Measurements from ENCODE around the gene TTC32. TPM values are rescaled to one million over a fixed set of nuclear protein-coding genes. Genes with fewer than 3 reads are reported as not detected.
A peak's percentile ranks its signal among the peaks of the same experiment; 100 is the strongest.

The TTC32 gene
- total RNA-seq, 2 donors from 2014 or later = 39.2 to 39.4 TPM

DNA sequence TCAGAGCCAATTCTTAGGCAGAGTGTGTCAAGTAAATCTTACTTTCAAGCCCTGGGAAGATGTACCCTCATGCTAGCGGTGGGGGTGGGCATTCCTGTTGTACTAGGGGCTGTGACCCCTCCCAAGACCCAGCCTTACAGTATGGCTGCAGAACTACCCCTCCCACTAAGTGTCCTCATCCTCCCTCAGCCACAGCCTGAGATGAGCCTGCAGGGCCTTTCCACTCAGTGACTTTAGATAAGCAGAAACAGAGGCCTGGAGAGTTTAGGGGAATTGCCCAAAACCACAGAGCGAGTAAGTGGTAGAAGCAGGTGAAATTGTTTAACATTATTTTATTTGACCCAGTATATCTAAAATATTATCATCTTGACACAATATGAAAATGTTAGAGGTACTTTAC lies 36.6 kb downstream of the TTC32 start:
- Mint-ChIP-seq H3K27ac (no peak overlapping the region), H3K9me3 (no peaks in the 10 kb centered on the region), H3K36me3 (ENCODE audit: insufficient read depth in 2 of 2) (no peaks in the 10 kb centered on the region), H3K4me1 (ENCODE audit: low read depth) (peaks cover 42% of the 10 kb centered on the region), H3K27me3 (ENCODE audit: low read depth) (no peaks in the 10 kb centered on the region), H3K4me3 (no peak overlapping the region)
- peak in 1 of 2 donors; percentile 18 for DNase-seq
- no peak for ATAC-seq (replicated peaks in 1 of 2)

DNA sequence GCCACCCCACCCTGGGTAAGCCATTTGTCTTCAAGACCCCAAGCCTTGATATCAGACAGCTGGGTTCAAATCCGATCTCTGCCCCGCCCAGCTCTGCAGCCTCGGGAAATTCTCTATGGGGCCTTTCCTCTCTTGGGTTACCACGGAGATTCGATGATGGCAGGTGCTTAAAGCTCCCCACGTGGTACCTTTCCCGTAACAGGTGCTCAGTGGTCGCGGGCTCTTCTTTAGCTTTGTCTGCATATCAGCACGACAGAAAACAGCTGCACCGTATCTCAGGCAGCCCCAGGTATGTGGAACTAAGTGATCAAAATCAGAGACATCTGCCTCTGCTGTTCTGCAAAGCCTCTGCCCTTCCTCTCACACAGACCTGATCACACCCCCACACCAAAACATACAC lies 37.4 kb downstream of the TTC32 start:
- Mint-ChIP-seq H3K9me3 (no peaks in the 10 kb centered on the region), H3K27ac (no peak overlapping the region), H3K4me1 (ENCODE audit: low read depth) (peaks cover 36% of the 10 kb centered on the region), H3K4me3 (no peak overlapping the region), H3K27me3 (ENCODE audit: low read depth) (no peaks in the 10 kb centered on the region), H3K36me3 (ENCODE audit: insufficient read depth in 2 of 2) (no peaks in the 10 kb centered on the region)
- DNase-seq = no peak
- no peak for ATAC-seq (replicated peaks in 1 of 2)

DNA sequence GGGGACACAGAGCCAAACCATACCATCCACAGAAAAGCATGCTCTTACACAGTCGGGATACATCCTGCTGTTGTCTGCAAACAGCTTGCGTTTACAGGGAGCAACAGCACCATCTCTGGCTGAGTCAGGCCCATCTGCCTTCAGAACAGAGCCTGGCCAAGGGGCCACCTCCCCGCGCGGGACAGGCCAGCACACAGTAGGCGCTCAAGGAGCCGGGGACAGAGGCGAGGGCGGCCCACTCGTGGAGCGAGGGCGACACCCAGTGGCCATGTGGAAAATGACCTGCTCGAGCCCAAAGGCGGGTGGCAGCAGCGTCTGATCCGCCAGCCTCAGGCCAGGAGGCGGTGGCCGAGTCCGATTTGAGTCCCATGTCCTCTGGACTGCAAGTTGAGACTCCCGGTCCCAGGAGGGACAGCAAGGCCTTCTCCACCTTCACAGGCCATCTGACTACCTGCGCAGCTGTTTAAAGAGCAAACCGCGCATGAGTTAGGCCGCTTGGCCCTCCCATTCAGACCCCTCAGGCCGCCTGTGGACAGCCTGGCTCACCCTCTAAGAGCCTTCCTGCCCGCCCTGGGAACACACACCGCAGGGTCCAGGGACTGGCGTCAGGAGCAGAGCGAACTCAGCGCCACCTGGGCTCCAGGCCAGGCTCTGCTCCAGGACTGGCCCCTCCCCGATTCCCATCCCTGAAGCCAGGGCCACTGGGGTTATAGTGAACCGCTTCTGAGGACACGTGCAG lies 38.3 kb downstream of the TTC32 start:
- ATAC-seq (replicated peaks in 1 of 2) = peak; percentile 86 to 89
- Mint-ChIP-seq H3K27me3 (ENCODE audit: low read depth) (no peaks in the 10 kb centered on the region), H3K9me3 (no peaks in the 10 kb centered on the region), H3K36me3 (ENCODE audit: insufficient read depth in 2 of 2) (no peaks in the 10 kb centered on the region), H3K4me1 (ENCODE audit: low read depth) (peaks cover 29% of the 10 kb centered on the region), H3K4me3 (no peak overlapping the region), H3K27ac (no peak overlapping the region)
- peak; percentile 70 to 77 for DNase-seq

DNA sequence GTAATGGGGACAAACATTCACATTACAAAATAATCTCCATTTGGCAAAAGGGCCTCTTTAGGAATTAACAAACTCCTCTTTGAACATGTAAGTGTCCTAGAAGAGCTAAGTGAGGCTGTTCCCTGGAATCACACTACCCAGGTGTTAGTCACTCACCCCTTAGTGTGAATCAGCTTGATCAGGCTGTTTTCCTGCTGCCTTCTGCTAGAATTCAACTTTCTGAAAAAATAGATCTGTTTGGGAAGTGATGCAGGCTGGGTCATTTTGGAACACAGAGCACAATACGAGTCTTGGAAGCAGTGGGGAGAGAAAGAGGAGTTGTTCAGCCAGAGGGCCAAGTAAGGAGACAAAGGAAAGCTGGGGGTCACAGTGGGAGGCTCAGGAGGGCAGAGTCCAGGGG lies 40.0 kb downstream of the TTC32 start:
- Mint-ChIP-seq H3K27me3 (ENCODE audit: low read depth) (peaks cover 6% of the 10 kb centered on the region), H3K36me3 (ENCODE audit: insufficient read depth in 2 of 2) (no peaks in the 10 kb centered on the region), H3K9me3 (no peaks in the 10 kb centered on the region), H3K4me1 (ENCODE audit: low read depth) (peaks cover 16% of the 10 kb centered on the region), H3K27ac (no peak overlapping the region), H3K4me3 (no peak overlapping the region)
- DNase-seq (no peak), ATAC-seq (replicated peaks in 1 of 2) (no peak)

- DNase-seq = no peak
- Mint-ChIP-seq H3K4me1 (ENCODE audit: low read depth) (peaks cover 12% of the 10 kb centered on the region), H3K27me3 (ENCODE audit: low read depth) (peaks cover 8% of the 10 kb centered on the region), H3K36me3 (ENCODE audit: insufficient read depth in 2 of 2) (no peaks in the 10 kb centered on the region), H3K9me3 (no peaks in the 10 kb centered on the region), H3K27ac (no peak overlapping the region), H3K4me3 (no peak overlapping the region)
- ATAC-seq (replicated peaks in 1 of 2) = no peak
Measured at GRCh38 chr2:19860022-19860421, 41.8 kb downstream of the TTC32 start.

- Mint-ChIP-seq H3K27me3 (ENCODE audit: low read depth) (peaks cover 8% of the 10 kb centered on the region), H3K4me1 (ENCODE audit: low read depth) (peaks cover 7% of the 10 kb centered on the region), H3K27ac (no peak overlapping the region), H3K4me3 (no peak overlapping the region), H3K36me3 (ENCODE audit: insufficient read depth in 2 of 2) (no peaks in the 10 kb centered on the region), H3K9me3 (no peaks in the 10 kb centered on the region)
- ATAC-seq (replicated peaks in 1 of 2) (no peak), DNase-seq (no peak)
Measured at GRCh38 chr2:19859565-19859964, 42.2 kb downstream of the TTC32 start.

DNA sequence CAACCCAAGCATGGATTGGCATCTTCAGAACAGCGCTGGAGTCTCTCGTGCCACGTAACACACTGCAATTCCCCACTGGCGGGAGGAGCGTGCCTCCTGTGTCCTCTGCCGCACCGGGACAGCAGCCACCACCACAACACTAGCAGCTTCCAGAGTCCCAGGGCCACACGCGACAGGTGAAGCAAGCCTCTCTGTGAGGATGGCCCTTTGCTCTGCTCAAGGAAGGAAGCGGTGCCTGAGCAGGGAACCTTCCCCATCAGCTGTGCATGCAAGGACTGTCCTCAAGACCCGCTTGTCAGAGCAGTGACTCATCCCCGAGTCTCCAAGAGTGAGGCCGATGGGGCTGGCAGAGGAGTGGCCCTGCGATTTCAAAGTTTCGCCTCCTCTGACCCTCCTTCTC lies 44.0 kb downstream of the TTC32 start:
- DNase-seq (no peak), ATAC-seq (replicated peaks in 1 of 2) (no peak)
- Mint-ChIP-seq H3K27me3 (ENCODE audit: low read depth) (peaks cover 8% of the 10 kb centered on the region), H3K4me3 (no peak overlapping the region), H3K4me1 (ENCODE audit: low read depth) (no peaks in the 10 kb centered on the region), H3K36me3 (ENCODE audit: insufficient read depth in 2 of 2) (no peaks in the 10 kb centered on the region), H3K27ac (no peak overlapping the region), H3K9me3 (no peaks in the 10 kb centered on the region)

DNA sequence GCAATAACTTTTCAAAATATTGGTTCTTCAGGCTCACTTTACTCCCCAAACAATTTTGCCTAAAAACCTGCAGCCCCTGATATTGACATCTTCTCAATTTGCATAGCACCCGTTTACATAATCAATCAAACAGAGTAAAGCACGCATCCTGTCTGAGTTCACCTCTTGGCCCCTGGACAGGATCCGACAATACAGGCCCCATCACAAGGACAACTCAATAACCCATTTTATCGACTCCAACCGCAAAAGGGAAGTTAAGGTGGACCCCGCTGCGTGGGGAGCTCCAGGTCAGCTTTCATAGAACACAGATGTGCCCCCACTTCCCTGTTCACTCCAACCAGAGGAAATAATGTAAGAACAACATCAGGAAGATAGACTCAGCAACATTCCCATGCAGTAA lies 44.7 kb downstream of the TTC32 start:
- Mint-ChIP-seq H3K4me3 (no peak overlapping the region), H3K27me3 (ENCODE audit: low read depth) (peaks cover 8% of the 10 kb centered on the region), H3K4me1 (ENCODE audit: low read depth) (no peaks in the 10 kb centered on the region), H3K27ac (no peak overlapping the region), H3K36me3 (ENCODE audit: insufficient read depth in 2 of 2) (no peaks in the 10 kb centered on the region), H3K9me3 (no peaks in the 10 kb centered on the region)
- ATAC-seq (replicated peaks in 1 of 2) (no peak), DNase-seq (no peak)

DNA sequence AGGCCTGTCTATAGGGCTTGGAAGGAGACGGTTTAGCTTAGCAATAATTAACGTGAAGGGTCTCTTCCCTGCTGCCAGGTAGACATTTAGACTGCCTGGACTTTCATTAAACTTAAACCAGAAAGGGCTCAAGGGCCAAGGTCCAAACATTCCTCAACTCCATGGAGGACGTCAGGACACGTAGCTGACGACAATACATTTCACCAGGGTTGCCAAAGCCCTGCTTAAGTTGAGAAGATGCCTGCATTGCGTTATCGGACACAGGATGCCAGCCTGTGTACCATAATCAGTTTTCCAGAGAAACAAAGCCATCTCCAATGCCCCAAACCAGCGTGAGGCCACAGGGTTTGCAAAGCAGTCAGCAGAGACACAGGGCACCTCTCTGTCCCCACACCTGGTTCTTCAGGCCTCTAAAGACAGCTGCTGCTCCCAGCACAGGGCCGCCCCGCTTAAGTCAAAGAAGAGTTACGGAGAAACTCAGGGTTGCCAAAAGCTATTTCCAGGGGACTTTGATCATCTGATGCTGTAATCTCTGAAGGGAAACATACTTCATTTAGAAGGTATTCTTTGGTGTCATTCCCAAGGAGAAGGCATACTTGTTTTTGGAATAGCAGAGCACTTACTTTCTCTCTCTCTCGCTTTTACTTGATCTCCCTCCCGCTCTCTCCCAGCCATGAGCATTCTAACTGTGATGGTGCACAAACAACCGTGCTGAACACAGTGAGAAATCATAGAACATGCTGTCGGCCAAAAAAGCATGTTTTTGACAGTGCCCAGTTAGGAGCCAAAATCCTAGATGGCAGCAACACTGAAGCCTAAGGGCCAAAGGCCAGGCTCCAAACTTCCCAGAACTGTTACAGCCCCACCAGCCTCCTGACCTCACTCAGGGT lies 46.0 kb downstream of the TTC32 start:
- Mint-ChIP-seq H3K27ac (no peak overlapping the region), H3K36me3 (ENCODE audit: insufficient read depth in 2 of 2) (no peaks in the 10 kb centered on the region), H3K4me3 (no peak overlapping the region), H3K9me3 (no peaks in the 10 kb centered on the region), H3K4me1 (ENCODE audit: low read depth) (no peaks in the 10 kb centered on the region), H3K27me3 (ENCODE audit: low read depth) (peaks cover 8% of the 10 kb centered on the region)
- DNase-seq (no peak), ATAC-seq (replicated peaks in 1 of 2) (no peak)

- ATAC-seq (replicated peaks in 1 of 2) = no peak
Measured at GRCh38 chr2:19854596-19855541, 46.9 kb downstream of the TTC32 start.

DNA sequence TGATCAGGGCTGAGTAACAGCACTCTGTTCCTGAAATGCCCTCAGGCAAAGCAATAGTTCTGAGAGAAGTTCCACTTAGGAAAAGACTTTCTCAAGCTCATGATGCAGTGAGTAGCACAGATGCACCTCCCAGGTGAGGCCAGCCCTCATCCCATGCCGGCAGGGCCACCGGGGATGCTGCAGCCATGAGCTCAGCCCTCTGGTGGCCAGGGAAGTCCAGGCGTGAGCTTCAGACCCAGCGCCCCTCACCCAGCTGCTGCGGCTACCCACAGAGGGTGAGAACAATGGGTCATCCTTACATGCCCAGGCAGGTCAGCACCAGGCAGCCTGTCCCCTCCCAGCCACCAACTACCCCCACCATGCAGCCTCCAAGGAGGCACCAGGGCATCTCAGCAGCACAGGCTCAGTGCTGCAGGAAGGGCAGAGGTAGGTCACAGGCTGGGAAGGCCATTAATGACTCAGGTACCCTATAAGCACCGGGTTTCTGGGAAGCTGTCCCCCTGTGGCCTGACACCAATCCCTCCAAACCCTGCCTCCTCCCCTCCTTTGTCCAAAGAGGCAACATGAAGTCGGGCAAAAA lies 50.6 kb downstream of the TTC32 start:
- DNase-seq (no peak), ATAC-seq (replicated peaks in 1 of 2) (no peak)
- H3K4me3 Mint-ChIP-seq = no peak overlapping the region
- no peak overlapping the region for H3K27ac Mint-ChIP-seq
- no peaks in the 10 kb centered on the region for H3K36me3 Mint-ChIP-seq (ENCODE audit: insufficient read depth in 2 of 2)
- H3K27me3 Mint-ChIP-seq (ENCODE audit: low read depth) = no peaks in the 10 kb centered on the region
- H3K4me1 Mint-ChIP-seq (ENCODE audit: low read depth) = no peaks in the 10 kb centered on the region
- H3K9me3 Mint-ChIP-seq = no peaks in the 10 kb centered on the region

More at GRCh38 chr2:19854596-19855541, 46.9 kb downstream of the TTC32 start:
- Mint-ChIP-seq H3K4me3 (no peak overlapping the region), H3K9me3 (no peaks in the 10 kb centered on the region), H3K36me3 (ENCODE audit: insufficient read depth in 2 of 2) (no peaks in the 10 kb centered on the region), H3K27ac (no peak overlapping the region), H3K27me3 (ENCODE audit: low read depth) (peaks cover 8% of the 10 kb centered on the region), H3K4me1 (ENCODE audit: low read depth) (no peaks in the 10 kb centered on the region)
- DNase-seq = no peak

DNA sequence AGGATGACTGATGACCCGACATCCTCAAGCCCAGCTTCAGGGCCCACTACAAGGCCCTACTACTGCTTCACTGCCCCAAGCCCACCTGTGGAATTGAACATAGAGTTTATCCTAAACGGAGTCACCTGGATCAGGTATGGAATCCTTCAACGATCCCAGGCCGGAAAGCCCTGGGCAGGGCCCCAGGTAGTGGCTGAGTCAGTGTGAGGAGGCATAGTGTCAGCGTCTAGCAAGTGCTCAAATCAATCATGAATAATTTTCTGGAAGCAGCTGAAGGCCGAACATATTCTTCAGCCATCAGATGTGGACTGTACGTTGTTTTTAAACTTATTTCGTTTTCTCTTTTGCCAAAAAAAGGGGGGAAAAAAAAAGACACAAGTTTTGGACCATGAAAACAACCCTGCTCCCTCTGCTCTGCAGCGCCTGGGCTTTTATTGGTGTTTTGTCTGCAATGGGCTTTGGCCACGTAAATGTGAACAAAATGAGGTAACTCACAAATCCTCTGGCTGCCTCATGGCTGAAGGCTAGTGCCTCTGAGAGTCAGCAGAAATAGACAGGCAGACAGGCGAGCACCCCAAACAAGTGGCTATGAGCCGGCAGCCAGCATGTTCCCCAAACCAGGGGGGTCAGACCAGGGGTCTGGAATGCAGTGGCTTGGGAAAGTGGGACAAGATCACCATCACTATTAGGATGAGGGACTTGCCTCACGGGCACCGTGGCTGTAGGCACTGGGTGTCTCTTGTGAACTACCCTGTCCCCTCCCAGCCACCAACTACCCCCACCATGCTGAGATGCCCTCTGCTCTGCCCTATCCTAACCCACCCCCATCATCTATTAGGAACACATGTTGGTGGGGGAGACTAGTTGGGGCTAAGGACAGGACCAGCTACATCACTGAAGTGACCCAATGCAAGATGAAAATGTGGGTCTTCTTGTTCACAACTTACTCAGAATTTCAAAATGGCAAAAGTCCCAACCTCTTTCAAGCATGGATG lies 51.4 kb downstream of the TTC32 start:
- no peak overlapping the region for H3K4me3 Mint-ChIP-seq
- H3K4me1 Mint-ChIP-seq (ENCODE audit: low read depth) = no peaks in the 10 kb centered on the region
- ATAC-seq (replicated peaks in 1 of 2) (no peak), DNase-seq (no peak)
- no peak overlapping the region for H3K27ac Mint-ChIP-seq
- no peaks in the 10 kb centered on the region for H3K9me3 Mint-ChIP-seq
- H3K36me3 Mint-ChIP-seq (ENCODE audit: insufficient read depth in 2 of 2) = no peaks in the 10 kb centered on the region
- H3K27me3 Mint-ChIP-seq (ENCODE audit: low read depth) = no peaks in the 10 kb centered on the region
